GM12801 (cell line): ENCODE measurements around the gene C3orf85.

Experiments used
- TF ChIP-seq, protein P1 (sequence below): IDR thresholded peaks from one replicate; pipeline ENCODE4 v1.5.1; 2011; ENCODE audit warnings: control low read depth; ENCODE audit not compliant: insufficient read length; ENCODE audit errors: extremely low read depth

C3orf85 gene, protein sequence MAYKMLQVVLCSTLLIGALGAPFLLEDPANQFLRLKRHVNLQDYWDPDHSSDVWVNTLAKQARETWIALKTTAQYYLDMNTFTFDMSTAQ

DNA sequence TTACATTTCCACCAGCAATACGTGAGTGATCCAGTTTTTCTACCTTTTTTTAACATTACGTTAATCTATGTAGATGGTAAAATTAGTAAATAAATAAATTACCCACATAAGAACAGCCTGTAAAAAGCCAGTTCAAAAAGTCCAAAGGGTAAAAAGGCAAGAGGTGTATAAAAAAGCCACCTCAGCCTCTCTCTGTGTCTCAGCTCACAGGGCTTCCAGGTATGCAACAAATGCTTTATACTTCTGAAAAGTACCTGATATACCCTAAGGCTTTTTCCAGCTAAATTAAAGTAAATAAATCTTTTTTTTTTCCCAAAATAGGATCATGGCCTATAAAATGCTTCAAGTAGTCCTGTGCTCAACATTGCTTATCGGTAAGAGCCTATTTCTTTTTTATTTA, at the start of gene C3orf85:
C3orf85 (plus strand) TSS at position 197 of the 400 bp plus-strand sequence; CDS start at position 326, 129 bp downstream.
- TF ChIP-seq, protein P1, sequence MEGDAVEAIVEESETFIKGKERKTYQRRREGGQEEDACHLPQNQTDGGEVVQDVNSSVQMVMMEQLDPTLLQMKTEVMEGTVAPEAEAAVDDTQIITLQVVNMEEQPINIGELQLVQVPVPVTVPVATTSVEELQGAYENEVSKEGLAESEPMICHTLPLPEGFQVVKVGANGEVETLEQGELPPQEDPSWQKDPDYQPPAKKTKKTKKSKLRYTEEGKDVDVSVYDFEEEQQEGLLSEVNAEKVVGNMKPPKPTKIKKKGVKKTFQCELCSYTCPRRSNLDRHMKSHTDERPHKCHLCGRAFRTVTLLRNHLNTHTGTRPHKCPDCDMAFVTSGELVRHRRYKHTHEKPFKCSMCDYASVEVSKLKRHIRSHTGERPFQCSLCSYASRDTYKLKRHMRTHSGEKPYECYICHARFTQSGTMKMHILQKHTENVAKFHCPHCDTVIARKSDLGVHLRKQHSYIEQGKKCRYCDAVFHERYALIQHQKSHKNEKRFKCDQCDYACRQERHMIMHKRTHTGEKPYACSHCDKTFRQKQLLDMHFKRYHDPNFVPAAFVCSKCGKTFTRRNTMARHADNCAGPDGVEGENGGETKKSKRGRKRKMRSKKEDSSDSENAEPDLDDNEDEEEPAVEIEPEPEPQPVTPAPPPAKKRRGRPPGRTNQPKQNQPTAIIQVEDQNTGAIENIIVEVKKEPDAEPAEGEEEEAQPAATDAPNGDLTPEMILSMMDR, result no peak

DNA sequence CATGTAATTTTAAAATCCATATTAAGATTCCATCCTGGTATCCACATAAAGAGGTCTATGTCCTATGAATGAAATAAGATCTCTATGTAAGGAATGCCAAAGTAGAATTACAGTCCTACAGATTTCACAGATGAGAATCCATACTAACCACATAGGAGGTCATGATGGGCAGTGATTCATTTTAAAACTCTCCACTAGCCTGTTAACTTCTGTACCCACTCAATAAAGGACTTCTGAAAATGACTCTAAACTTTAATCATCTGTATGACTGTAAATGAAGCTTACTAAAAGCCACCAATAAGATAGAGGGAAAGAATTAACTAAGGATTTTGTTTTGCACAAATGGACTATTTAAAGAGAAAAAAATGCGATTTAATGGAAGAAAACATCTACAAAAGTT, 47.3 kb upstream of the C3orf85 start:
- TF ChIP-seq, protein P1, result no peak

DNA sequence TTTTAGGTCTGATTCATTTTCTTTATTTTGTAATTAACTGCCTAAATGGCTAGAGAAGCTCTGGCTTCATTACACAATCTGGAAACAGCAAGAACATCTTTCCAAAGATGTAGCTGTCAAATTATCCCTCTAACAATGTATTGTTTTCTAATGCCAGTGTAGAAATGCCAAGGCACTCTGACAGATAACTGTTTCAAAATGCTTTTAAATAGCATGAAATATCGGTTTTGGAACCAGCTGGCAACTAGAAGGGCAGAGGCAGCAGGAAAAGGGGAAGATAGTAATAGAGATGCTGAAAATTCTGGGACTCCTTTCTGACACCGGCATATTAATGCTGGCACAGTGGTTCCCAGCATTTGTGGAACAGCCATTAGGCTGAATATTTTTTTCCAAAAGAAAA, 44.7 kb upstream of the C3orf85 start:
- TF ChIP-seq, protein P1, result no peak

DNA sequence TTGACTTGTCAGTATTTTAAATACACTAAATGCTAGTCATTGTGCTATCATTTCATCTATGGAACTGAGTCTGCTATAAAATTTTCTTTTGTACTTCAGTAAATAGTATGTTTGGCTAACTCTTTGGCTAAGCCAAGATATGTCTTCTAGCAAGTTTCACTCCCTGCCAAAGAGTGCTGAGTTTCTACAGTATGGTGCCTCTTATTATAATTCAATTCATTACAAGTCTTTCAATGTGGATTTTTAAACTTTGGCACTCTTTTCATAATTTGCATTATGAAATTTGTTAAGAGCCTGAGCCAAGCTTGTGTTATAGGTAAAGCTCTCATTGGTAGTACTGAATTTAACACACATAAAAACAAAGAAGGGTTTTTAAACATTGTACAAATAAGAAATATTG, 43.0 kb upstream of the C3orf85 start:
- TF ChIP-seq, protein P1, result no peak

DNA sequence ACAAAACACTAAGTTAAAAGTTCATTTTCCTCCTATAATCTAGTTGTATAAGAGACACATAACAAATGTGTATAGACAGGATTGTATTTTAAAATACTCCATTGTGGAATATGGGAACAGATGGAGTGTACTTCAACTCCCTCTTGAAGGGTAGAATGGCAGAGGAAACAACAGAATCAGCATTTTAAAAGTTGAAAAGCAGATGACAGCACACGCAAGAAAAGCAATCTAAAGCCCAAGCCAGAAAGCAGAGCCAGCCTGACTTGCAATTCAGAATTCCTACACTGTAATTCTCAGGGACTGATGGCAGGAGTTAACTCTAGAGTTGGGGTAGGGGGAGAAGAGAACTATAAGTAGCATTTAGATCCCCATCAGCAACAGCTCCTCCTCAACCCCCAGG, 41.4 kb upstream of the C3orf85 start:
- TF ChIP-seq, protein P1, result no peak

DNA sequence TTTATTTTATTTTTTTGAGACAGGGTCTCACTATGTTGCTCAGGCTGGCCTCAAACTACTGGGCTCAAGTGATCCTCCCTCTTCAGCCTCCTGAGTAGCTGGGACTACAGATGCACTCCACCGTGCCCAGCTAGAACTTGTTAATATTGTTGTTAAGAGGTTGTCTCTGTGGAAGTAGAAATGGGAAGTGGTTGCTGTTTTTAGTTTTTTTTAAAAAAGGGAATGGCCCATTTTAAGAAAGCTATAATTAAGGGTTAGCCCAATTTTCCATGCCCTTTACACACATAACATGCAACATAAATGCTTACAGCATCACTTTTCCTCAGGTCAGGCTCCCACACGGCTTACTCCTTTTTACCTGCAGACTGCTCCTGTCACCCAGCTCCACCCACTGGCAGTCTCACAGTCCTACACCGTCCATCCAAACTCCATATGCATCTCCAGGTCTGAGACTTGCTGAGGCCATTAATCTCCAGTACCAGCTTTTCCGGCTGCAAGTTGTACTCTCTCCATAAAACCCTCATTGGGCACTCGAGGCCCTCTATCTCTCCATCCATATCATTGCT, 38.4 kb upstream of the C3orf85 start:
- TF ChIP-seq, protein P1, result no peak

DNA sequence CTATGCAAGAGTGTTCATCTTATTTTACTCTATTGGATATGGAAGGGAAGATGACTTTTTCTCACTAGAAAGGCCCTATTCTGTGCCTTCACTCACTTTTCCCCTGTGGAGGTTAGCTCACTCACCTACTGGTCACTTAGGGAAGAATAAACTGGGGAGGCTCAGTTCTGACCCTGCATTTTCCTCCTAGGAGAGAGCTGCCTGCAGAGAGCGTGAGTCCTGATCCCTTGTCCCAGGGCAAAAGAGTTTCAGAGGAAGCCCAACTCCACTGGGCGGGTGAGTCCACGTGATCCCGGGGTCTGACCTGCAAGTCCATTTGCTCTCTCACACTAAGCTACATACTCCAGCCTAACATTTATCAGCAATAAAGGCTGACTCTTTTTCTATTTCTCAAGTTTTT, 26.9 kb upstream of the C3orf85 start:
- TF ChIP-seq, protein P1, result no peak
